Measurements from ENCODE around the gene LRRC55. TPM values are rescaled to one million over a fixed set of nuclear protein-coding genes. Genes with fewer than 3 reads are reported as not detected.

The LRRC55 gene
- total RNA-seq, 1 experiment from 2014 or later: not detected

DNA sequence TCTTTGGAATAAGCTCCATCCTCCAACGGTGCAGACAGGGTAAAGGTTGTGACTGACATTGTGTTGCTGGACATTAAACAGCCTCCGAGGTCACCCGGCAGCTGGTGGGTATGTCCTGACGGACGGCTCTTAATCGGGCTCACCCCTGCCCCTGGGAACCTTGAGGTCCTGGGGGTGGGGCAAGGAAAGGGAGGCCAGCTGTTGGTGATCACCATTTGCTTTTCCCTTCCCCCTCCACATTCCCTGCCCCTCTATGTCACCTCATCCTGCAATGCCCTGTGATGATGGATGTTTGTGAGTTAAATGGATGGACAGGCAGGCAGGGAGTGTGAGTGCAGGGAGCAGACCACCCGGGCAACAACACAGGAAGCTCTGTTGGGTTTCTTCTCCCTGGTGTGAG lies 29.0 kb downstream of the LRRC55 start:
- no peak overlapping the region for H3K9ac ChIP-seq (ENCODE audit: low read length)
- no peak for ATAC-seq
- no TSS peak for BruUV-seq (replicated peaks)
- H4K20me1 ChIP-seq (ENCODE audit: insufficient read depth): no peaks in the 10 kb centered on the region
- no peaks in the 10 kb centered on the region for H3K36me3 ChIP-seq (ENCODE audit: control insufficient read depth in 1 of 2, insufficient read depth in 2 of 2, low read length in 2 of 2)
- intact Hi-C loops (cut with micrococcal nuclease): no loop called here
- ChIA-PET POLR2A (no interaction called here), CTCF (no interaction called here), RAD21 (ENCODE audit: low non-redundant PET in 1 of 2, low total read pairs in 2 of 2, uncharacterized antibody in 2 of 2, unreplicated experiment in 2 of 2) (no interaction called here)
- no peaks in the 10 kb centered on the region for H3K9me2 ChIP-seq (ENCODE audit: insufficient read depth)
- peaks cover 5% of the 10 kb centered on the region; the same call in 1 of the 2 replicates for H3K27me3 ChIP-seq (ENCODE audit: insufficient read depth, low read length)
- H3K4me1 ChIP-seq (ENCODE audit: control insufficient read depth in 1 of 2, insufficient read depth in 2 of 2, low read length in 2 of 2): no peaks in the 10 kb centered on the region
- no peak overlapping the region for H2AFZ ChIP-seq (ENCODE audit: low read depth, low read length, poor library complexity, severe bottlenecking)
- no peak overlapping the region for H3K27ac ChIP-seq (ENCODE audit: low read depth, low read length)
- TF ChIP-seq SP1 (IDR thresholded peaks at IDR 0.05; ENCODE audit: low read depth) (no peak), EGR1 (IDR thresholded peaks at IDR 0.05; ENCODE audit: low read depth) (no peak), RAD21 (IDR thresholded peaks at IDR 0.05; ENCODE audit: low read depth) (no peak), ZBTB33 (IDR thresholded peaks at IDR 0.05; ENCODE audit: extremely low read depth, insufficient replicate concordance, low read length) (no peak), CEBPB (IDR thresholded peaks at IDR 0.05; ENCODE audit: low read depth) (no peak), EZH2 (IDR thresholded peaks at IDR 0.05) (no peak), ZNF274 (IDR thresholded peaks at IDR 0.05; ENCODE audit: low read depth, low read length) (no peak), TCF7L2 (IDR thresholded peaks at IDR 0.05; ENCODE audit: borderline replicate concordance, extremely low read depth, insufficient read depth, insufficient read length) (no peak), CTCF (IDR thresholded peaks at IDR 0.05 in 2 of 3, conservative IDR thresholded peaks at IDR 0.05 in 1 of 3; ENCODE audit: borderline replicate concordance in 1 of 3, insufficient read depth in 1 of 3, low read depth in 2 of 3, low read length in 2 of 3) (no peak), SIN3A (IDR thresholded peaks at IDR 0.05; ENCODE audit: low read depth) (no peak), YY1 (IDR thresholded peaks at IDR 0.05; ENCODE audit: extremely low read depth, insufficient replicate concordance, low read depth, low read length) (no peak), REST (IDR thresholded peaks at IDR 0.05; ENCODE audit: low read depth) (no peak), ELF1 (IDR thresholded peaks at IDR 0.05; ENCODE audit: borderline replicate concordance, low read depth) (no peak)
- no peaks in the 10 kb centered on the region for H3K9me3 ChIP-seq (ENCODE audit: control insufficient read depth in 1 of 2, insufficient read depth in 1 of 2, low read depth in 1 of 2, low read length in 2 of 2)
- no peak overlapping the region for H3K4me3 ChIP-seq (replicated peaks in 1 of 2; ENCODE audit: low read depth in 1 of 2, low read length in 2 of 2)
- no peaks in the 10 kb centered on the region for H3K79me2 ChIP-seq (ENCODE audit: insufficient read depth, low read length)
- no peak overlapping the region for H3K4me2 ChIP-seq (ENCODE audit: low read length)
- no peak for DNase-seq (ENCODE audit: low read depth, low spot score)
